ENCODE results near the gene RAD17. TPM values are rescaled to one million over a fixed set of nuclear protein-coding genes. Genes with fewer than 3 reads are reported as not detected.

Gene RAD17
- polyA plus RNA-seq, 1 donor from 2014 or later = 29.6 TPM

Other genes starting within 250 kb of the RAD17 start
- 7.7 TPM for gene CCNB1, start 202.7 kb upstream of the RAD17 start, polyA plus RNA-seq
- gene CENPH, start 180.2 kb upstream of the RAD17 start, polyA plus RNA-seq = 18.0 TPM
- 23.9 TPM for gene CDK7, start 134.9 kb upstream of the RAD17 start, polyA plus RNA-seq
- gene CCDC125, start 37.0 kb upstream of the RAD17 start, polyA plus RNA-seq = 5.5 TPM
- 81.3 TPM for gene AK6, start 298 bp upstream of the RAD17 start, polyA plus RNA-seq
- gene TAF9, start 298 bp upstream of the RAD17 start, polyA plus RNA-seq = 104 TPM
- gene MARVELD2, start 45.3 kb downstream of the RAD17 start, polyA plus RNA-seq = 2.5 TPM
- gene OCLN, start 123.0 kb downstream of the RAD17 start, polyA plus RNA-seq = 0.09 TPM
- gene GTF2H2C, start 190.4 kb downstream of the RAD17 start, polyA plus RNA-seq = 25.6 TPM